ENCODE data around the gene SUPT16H. TPM values are rescaled to one million over a fixed set of nuclear protein-coding genes. Genes with fewer than 3 reads are reported as not detected.

Gene SUPT16H
- polyA plus RNA-seq (2011; rRNA removed) (31.2 and 57.6 TPM in 2 replicates), polyA minus RNA-seq (2011; rRNA and poly(A)+ RNA removed) (46.3 TPM in 2 replicates)

- ChIA-PET CTCF (interaction anchor here (0.8 to 1.9 kb wide), 2 partner anchors 11 to 25 kb away, joined by 3 to 7 read pairs; no protein-coding TSS in a partner anchor), POLR2A (interaction anchor here (0.6 to 0.7 kb wide), 2 partner anchors 8 to 1240 kb away, joined by 3 to 4 read pairs; no protein-coding TSS in a partner anchor)
- peaks cover 6% of the 10 kb centered on the region for H3K36me3 ChIP-seq (ENCODE audit: control insufficient read depth, insufficient read depth, low read length)
- peak within 1 kb of the TSS; percentile 65 for H3K4me3 ChIP-seq (ENCODE audit: low read depth, low read length)
- TF ChIP-seq CTCF (IDR thresholded peaks at IDR 0.05; ENCODE audit: insufficient read depth, low read depth, low read length) = no peak
- H3K27me3 ChIP-seq (ENCODE audit: control insufficient read depth, insufficient read depth, low read length) = no peaks in the 10 kb centered on the region
- peak; percentile 88 for DNase-seq (ENCODE audit: low read depth)
These were observed at the start of gene SUPT16H for GRCh38 chr14:21383848-21384493. SUPT16H (minus strand) TSS chr14:21384019; CDS start chr14:21383927, 92 bp downstream.

- POLR2A ChIA-PET = no interaction called here
- CTCF ChIA-PET = interaction anchor here (1.4 kb wide), 1 partner anchor 25 kb away, joined by 6 read pairs; the partner anchor contains the start of gene CHD8
- H3K27me3 ChIP-seq (ENCODE audit: control insufficient read depth, insufficient read depth, low read length) = no peaks in the 10 kb centered on the region
- DNase-seq (ENCODE audit: low read depth) = no peak
- no peak for TF ChIP-seq CTCF (IDR thresholded peaks at IDR 0.05; ENCODE audit: insufficient read depth, low read depth, low read length)
- H3K4me3 ChIP-seq (ENCODE audit: low read depth, low read length) = no peak overlapping the region
- peaks cover 25% of the 10 kb centered on the region for H3K36me3 ChIP-seq (ENCODE audit: control insufficient read depth, insufficient read depth, low read length)
These were observed 47.3 kb upstream of the SUPT16H start for GRCh38 chr14:21431126-21431525.

- ChIA-PET POLR2A (no interaction called here), CTCF (no interaction called here)
- Histone ChIP-seq H3K36me3 (ENCODE audit: control insufficient read depth, insufficient read depth, low read length) (peaks cover 33% of the 10 kb centered on the region), H3K27me3 (ENCODE audit: control insufficient read depth, insufficient read depth, low read length) (no peaks in the 10 kb centered on the region), H3K4me3 (ENCODE audit: low read depth, low read length) (no peak overlapping the region)
- no peak for DNase-seq (ENCODE audit: low read depth)
- TF ChIP-seq CTCF (IDR thresholded peaks at IDR 0.05; ENCODE audit: insufficient read depth, low read depth, low read length) = no peak
These were observed 45.1 kb upstream of the SUPT16H start for GRCh38 chr14:21428930-21429329.

- ChIA-PET POLR2A (no interaction called here), CTCF (interaction anchor here (0.6 to 1.2 kb wide), 2 partner anchors 33 to 36 kb away, joined by 3 to 4 read pairs; no protein-coding TSS in a partner anchor)
- no peak overlapping the region for H3K4me3 ChIP-seq (ENCODE audit: low read depth, low read length)
- DNase-seq (ENCODE audit: low read depth) = no peak
- TF ChIP-seq CTCF (IDR thresholded peaks at IDR 0.05; ENCODE audit: insufficient read depth, low read depth, low read length) = no peak
- no peaks in the 10 kb centered on the region for H3K27me3 ChIP-seq (ENCODE audit: control insufficient read depth, insufficient read depth, low read length)
- peaks cover 47% of the 10 kb centered on the region for H3K36me3 ChIP-seq (ENCODE audit: control insufficient read depth, insufficient read depth, low read length)
These were observed 42.9 kb upstream of the SUPT16H start for GRCh38 chr14:21426692-21427091.

- CTCF ChIA-PET = interaction anchor here (0.6 kb wide), 1 partner anchor 172 kb away, joined by 3 read pairs; no protein-coding TSS in a partner anchor
- POLR2A ChIA-PET = no interaction called here
- Histone ChIP-seq H3K4me3 (ENCODE audit: low read depth, low read length) (no peak overlapping the region), H3K36me3 (ENCODE audit: control insufficient read depth, insufficient read depth, low read length) (peaks cover 25% of the 10 kb centered on the region), H3K27me3 (ENCODE audit: control insufficient read depth, insufficient read depth, low read length) (no peaks in the 10 kb centered on the region)
- TF ChIP-seq CTCF (IDR thresholded peaks at IDR 0.05; ENCODE audit: insufficient read depth, low read depth, low read length) = no peak
- no peak for DNase-seq (ENCODE audit: low read depth)
These were observed 35.7 kb upstream of the SUPT16H start for GRCh38 chr14:21419528-21419927.

Data from BJ (cell line).